GM21825 (cell line): ENCODE measurements around the gene CNMD.
"Not testable (repeated sequence)": the region's sequence is repeated elsewhere in the genome, so short reads cannot be mapped to it uniquely, and the experiment has no call there.

Source experiments
- ATAC-seq: cut with Tn5 transposase; IDR thresholded peaks from one replicate; pipeline ENCODE4 v1.9.1; 2021; ENCODE audit warnings: mild to moderate bottlenecking, moderate library complexity; ENCODE audit not compliant: unreplicated experiment

The CNMD gene

DNA sequence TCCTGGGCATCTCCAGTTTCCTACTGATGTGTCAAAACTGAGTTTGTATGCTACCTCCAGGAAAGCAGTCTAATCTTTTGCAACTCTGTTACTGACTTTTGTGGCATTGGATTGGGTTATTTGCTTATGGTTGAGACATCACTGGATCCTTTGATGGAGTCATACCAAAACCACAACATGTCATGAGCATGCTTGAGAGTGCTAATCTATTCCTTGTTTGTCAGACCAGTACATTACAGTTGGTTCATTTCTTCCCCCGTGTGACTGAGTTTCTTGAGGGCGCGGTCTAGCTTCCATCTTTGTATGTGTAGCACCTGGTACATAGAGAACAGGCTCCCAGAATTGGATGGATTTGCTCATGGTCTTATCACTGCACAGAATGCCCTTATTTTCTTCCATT, 43.8 kb downstream of the CNMD start:
- ATAC-seq: no peak

DNA sequence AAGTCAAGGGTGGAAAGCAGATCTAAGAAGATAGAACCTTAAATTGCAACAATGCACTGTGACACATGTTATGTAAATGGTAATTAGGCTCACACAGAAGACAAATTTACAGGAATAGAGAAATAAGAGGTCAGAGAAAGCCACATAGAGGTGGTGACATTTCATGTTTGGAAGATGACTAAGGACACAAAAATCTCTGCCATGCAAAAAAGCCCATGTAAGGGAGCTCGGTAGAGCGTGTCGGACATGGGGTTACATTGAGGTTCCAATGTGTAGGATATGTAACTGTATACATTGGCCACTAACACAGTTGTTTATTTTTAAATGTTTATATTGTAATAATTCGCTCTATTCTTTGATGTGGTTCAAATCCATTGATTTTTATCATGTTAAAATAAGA, 53.2 kb downstream of the CNMD start:
- ATAC-seq: no peak

DNA sequence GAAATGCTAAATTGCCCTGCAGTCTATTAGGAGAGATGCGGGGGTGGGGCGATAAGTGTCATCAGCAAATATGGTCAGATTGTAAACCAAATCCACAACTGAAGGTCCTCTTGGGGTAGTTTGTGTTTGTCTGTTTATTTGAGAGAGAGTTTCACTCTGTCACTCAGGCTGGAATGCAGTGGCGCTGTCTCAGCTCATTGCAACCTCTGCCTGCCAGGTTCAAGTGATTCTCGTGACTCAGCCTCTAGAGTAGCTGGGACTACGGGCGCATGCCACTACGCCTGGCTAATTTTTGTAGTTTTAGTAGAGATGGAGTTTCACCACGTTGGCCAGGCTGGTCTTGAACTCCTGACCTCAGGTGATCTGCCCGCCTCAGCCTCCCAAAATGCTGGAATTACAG, 53.8 kb downstream of the CNMD start:
- not testable (repeated sequence) for ATAC-seq

DNA sequence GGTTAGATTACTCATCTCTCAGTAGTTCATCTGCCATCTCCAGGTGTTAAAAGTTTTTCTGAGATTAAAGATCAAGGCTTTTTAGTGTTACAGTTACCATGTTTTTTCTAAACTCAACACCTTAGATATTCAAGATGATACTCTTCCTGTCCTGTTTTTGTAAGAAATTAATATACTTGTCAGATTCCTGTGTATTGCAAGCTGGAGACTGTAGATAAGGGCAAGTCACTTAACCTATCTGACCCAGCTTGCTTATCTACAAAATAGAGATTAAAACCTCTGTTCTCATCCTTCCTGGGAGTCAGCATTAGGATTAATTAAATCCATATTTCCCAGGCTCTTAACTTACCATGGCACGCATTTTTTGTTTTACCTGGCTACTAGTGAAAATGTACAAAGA, 61.8 kb downstream of the CNMD start:
- no peak for ATAC-seq

DNA sequence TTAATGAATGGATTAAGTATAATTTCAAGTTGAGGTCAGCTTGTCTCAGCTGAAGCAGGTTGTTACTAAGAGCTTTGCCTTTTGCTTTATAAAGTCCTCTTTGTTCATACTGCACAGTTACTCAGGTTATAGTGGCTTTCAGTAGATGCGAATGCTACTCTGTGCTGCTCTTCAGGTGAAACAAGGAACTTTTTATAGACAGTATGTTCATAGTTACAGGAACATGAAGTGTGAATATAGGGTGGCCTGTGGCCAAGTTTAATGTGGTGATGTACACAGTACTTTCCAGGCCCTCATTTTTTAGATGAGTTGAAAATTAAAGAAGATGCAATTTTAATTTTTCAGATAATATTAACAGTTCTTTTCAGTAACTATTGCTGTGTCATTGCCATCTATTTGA, 66.2 kb downstream of the CNMD start:
- no peak for ATAC-seq

DNA sequence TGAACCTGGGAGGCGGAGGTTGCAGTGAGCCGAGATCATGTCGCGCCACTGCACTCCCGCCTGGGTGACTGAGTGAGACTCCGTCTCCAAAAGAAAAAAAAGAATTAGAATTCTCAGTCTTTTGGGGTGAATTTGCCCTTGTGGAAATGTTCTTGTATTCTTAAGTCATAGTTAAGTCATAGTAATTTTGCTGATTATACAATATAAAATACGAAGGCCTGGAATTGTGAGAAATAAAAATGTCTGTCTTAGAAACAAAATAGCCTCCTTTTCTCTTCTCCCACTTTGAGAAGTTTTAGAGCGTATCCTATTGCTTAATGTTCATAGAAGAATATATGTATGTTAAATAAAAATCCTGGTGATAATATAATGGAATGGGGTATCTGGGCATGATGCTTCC, 68.9 kb downstream of the CNMD start:
- ATAC-seq: no peak

DNA sequence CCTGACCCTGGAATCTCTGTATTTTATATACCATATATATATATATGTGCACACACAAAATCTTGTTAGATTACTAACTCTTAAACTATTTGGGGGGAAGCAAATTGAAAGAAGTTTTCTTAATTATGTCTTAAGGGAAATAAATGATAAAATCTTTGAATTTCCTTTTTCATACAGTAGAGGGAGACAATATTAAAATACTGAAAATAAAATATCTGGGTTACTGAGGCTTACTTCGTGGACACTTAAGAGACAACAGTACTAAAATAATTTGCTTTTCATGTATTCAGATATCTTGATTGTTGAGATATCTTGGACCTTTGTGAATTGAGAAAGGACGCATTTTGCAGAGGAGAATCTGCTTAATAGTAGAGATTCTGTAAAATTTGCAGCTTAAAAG, 69.9 kb downstream of the CNMD start:
- ATAC-seq: no peak

DNA sequence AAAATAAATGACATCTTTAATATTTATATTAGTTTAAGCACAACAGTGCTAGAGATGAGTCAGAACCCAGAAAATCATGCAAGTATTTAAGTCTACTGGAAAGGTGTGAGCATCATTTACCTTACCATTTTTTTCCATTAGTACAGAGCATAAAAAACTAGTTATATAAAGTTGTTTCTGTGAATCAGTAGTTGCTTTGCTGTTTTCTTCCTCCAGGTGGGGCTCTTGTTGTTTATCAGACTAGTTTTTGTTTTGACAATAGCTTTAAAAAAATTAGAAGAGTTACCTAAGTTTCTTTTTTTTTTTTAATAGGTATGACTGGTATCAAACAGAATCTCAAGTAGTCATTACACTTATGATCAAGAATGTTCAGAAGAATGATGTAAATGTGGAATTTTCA, 74.3 kb downstream of the CNMD start:
- no peak for ATAC-seq

DNA sequence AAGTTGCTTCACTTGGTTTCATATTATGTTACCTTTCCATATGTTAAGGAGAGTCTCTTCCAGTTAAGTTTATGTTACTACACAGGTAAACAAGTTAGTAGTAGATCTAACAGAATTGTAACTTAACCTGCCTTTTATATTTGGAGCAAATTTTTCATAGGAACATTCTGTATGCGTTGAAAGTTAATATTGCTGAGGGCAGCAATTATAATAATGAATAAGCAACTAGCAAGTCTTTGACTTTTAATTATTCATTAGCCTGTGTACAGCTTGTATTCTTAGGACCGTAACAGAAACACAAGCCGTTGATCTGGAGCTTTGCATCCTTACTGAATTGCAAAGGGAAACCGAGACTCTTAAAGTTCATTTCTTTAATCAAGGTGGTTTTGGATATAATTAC, 75.3 kb downstream of the CNMD start:
- no peak for ATAC-seq

DNA sequence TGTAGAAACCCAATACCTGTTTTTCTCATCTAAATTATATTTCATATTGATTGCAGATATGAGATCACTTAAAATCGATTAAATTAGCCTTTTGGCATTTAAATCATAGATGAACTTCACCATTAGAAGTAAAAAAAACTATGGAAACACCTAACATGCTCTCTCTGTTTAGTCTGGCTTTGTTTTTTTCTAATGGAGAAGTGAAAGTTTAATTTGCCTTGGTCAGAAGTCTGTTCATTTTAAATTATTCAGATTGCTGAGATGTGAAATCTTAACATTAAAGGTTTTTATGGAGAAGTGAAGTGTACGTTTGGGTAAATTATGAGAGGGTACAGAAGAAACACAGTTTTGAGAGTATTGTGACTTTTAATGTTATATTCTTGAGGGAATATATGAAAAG, 80.3 kb downstream of the CNMD start:
- no peak for ATAC-seq
